GM12865 (cell line): Measurements from ENCODE around the gene UBE2D4.

Source experiments
- DNase-seq: peaks from one replicate; pipeline ENCODE4 v3.0.0; 2010; ENCODE audit warnings: low read depth
- H3K4me3 ChIP-seq: 2 replicates; pipeline ENCODE4 v1.5.1; 2011; ENCODE audit warnings: mild to moderate bottlenecking, low read depth, low read length, control low read depth
- CTCF ChIP-seq: IDR thresholded peaks from 2 replicates; pipeline ENCODE4 v1.5.1; 2011; ENCODE audit warnings: low read length, control low read depth, low read depth, inconsistent platforms; ENCODE audit not compliant: insufficient read depth; ENCODE audit errors: missing control alignments

The UBE2D4 gene

GRCh38 chr7:43933902-43934560, 7.8 kb downstream of the UBE2D4 start:
- no peak for DNase-seq
- no peak for TF ChIP-seq CTCF
- H3K4me3 ChIP-seq, result no peak overlapping the region

- DNase-seq, result no peak
- H3K4me3 ChIP-seq, result no peak overlapping the region
- TF ChIP-seq CTCF, result no peak
Observed at GRCh38 chr7:43937444-43937843, 11.2 kb downstream of the UBE2D4 start.

- TF ChIP-seq CTCF, result no peak
- no peak overlapping the region for H3K4me3 ChIP-seq
- DNase-seq, result no peak
Observed at GRCh38 chr7:43938892-43939482, 12.8 kb downstream of the UBE2D4 start.

GRCh38 chr7:43942250-43942649, 16.0 kb downstream of the UBE2D4 start:
- DNase-seq, result no peak
- no peak for TF ChIP-seq CTCF
- H3K4me3 ChIP-seq, result no peak overlapping the region

GRCh38 chr7:43942997-43943396, 16.8 kb downstream of the UBE2D4 start:
- H3K4me3 ChIP-seq, result no peak overlapping the region
- DNase-seq, result no peak
- TF ChIP-seq CTCF, result no peak

- H3K4me3 ChIP-seq, result no peak overlapping the region
- no peak for DNase-seq
- no peak for TF ChIP-seq CTCF
Observed at GRCh38 chr7:43943417-43944187, 17.4 kb downstream of the UBE2D4 start.
